DMS153 treated with DMSO at 0.1 percent for 48 hours (cell line): ENCODE results near the gene CUX1.
A peak's percentile ranks its signal among the peaks of the same experiment; 100 is the strongest.
"Not testable (repeated sequence)": the region's sequence is repeated elsewhere in the genome, so short reads cannot be mapped to it uniquely, and the experiment has no call there.

ENCODE experiments used
- DNase-seq: peaks from one replicate; lab custom pipeline; 2025; ENCODE audit not compliant: unreplicated experiment; lab: John Stamatoyannopoulos, UW

CUX1 gene

GRCh38 chr7:101999393-101999792 lies 182.0 kb downstream of the CUX1 start:
- DNase-seq, result no peak

- DNase-seq, result no peak
Measured at GRCh38 chr7:102000123-102000522, 182.7 kb downstream of the CUX1 start.

- no peak for DNase-seq
Measured at GRCh38 chr7:102004229-102004628, 186.8 kb downstream of the CUX1 start.

GRCh38 chr7:102004848-102005247 lies 187.4 kb downstream of the CUX1 start:
- DNase-seq, result no peak

- DNase-seq, result no peak
Measured at GRCh38 chr7:102005933-102006480, 188.6 kb downstream of the CUX1 start.

DNA sequence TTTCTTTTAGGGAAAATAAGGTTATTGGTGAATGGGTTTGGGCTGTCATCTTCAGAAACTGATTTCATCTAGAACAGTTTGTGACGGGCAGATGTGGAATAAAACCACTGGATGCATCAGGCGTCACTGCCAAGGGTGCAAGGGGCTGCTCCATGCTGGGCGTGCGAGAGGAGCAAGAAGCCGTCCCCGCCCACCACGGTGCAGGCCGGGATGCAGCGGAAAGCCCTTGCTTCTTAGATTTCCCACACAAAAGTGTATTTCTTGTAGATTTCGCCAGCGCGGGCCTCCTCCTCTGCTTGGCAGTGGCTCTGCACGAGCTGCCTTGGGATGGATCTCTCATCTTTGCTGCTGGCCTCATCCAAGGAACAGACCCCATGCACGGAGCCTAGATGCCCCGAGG lies 189.3 kb downstream of the CUX1 start:
- no peak for DNase-seq

- peak; percentile 55 for DNase-seq
Measured at GRCh38 chr7:102008535-102009262, 191.3 kb downstream of the CUX1 start.

DNA sequence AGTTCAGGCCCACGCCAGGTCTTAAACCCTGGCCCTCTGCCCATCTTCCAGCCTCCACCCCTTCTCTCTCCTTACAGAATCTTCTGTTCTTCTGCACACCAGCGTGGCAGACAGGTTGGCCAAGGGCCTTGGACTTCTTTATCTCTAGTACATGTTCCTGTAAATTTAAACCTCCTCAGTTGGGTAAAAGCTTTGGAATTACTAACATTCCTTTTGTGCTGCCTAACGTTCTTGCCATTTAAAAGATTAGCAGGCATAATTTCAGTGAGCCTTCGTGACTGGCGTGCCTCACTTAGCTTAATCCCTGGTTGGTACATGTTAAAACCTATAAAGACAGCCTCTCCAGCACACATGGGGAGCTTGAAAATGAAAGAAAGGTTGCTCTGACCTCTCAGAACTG lies 192.2 kb downstream of the CUX1 start:
- DNase-seq, result no peak

DNA sequence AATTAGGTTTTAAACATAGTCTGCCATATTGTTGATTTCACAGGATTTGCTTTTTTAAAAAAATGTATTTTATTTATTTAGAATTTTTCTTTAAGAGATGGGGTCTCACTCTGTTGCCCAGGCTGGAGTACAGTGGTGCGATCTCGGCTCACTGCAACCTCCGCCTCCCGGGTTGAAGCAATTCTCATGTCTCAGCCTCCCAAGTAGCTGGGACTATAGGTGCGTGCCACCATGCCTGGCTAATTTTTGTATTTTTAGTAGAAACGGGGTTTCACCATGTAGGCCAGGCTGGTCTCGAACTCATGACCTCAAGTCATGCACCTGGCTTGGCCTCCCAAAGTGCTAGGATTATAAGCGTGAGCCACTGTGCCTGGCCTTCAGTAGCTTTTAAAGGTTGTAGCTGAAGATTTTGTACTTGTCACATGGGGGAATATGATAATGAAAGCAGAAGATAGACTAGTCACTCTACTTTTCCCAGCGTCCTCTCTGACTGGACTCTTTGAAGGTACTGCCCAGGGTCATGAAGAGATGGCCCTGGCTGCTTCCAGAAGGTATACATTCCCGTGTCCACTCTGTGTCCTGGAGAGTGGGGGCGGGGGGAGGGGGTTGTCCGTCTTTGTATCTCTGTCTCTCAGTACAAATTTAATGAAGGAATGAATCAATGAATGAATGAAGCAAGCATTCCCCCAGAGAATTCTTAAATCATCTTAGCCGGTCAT lies 194.8 kb downstream of the CUX1 start:
- DNase-seq, result not testable (repeated sequence)

- DNase-seq, result no peak
Measured at GRCh38 chr7:102012941-102013461, 195.6 kb downstream of the CUX1 start.

DNA sequence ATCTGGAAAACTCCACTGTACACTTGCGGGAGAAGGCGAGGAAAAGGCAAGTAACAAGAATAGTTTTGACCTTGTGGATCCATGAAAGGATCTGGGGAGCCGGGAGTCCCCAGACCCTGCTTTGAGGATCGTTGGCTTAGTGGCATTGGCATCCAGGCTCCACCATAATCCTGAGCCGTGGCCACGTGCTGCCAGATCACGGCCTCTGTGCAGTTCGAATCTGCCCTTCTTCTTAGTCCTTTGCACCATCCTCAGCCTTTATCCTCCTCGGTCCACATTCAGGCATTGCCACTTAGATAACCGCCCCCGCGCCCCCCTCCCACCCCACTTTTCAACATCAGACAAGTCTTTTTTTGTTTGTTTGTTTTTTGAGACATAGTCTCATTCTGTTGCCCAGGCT lies 201.4 kb downstream of the CUX1 start:
- DNase-seq, result no peak

GRCh38 chr7:102019461-102019860 lies 202.0 kb downstream of the CUX1 start:
- DNase-seq, result no peak

DNA sequence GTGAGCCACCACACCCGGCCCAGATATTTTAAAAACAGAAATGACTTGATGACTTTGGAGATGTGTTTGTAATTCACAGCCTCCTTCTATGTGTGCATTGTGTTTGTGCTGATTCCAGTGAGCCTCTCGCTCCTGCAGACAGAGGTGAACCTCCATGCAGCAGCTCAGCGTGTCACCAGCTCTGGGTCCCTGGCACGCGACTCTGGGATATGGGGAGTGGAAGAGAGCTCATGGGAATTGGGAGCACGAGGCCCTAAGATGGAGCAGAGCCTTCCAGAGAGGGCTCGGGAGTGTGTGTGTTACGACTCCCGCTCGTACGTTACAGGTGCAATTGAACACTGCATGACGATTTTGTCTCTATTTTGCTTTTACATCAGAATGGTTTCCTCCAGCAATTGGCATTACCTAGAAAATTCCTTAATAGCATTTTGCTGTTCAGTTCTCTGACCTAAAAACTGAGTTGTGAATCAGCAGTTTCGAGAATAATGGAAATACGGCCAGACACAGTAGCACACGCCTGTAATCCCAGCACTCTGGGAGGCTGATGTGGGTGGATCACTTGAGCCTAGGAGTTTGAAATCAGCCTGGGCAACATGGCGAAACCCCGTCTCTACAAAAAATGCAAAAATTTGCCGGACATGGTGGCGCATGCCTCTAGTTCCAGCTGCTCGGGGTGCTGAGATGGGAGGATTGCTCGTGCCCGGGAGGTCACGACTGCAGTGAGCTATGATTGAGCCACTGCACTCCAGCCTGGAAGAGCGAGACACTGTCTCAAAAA lies 204.6 kb downstream of the CUX1 start:
- DNase-seq, result no peak

GRCh38 chr7:102024005-102024768 lies 206.8 kb downstream of the CUX1 start:
- no peak for DNase-seq

- no peak for DNase-seq
Measured at GRCh38 chr7:102024769-102025391, 207.5 kb downstream of the CUX1 start.

DNA sequence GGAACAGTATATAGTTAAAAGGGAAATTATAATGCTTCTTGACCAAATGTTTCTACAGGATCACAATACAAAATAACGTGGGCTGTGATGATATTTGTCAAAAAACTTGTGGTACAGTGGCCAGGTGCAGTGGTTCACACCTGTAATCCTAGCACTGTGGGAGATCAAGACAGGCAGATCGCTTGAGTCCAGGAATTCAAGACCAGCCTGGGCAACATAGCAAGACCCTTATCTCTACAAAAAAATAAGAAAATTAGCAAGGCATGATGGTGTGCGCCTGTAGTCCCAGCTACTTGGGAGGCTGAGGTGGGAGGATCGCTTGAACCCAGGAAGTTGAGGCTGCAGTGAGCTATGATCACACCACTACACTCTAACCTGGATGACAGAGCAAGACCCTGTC lies 208.4 kb downstream of the CUX1 start:
- not testable (repeated sequence) for DNase-seq

- DNase-seq, result no peak
Measured at GRCh38 chr7:102028206-102028826, 210.9 kb downstream of the CUX1 start.

DNA sequence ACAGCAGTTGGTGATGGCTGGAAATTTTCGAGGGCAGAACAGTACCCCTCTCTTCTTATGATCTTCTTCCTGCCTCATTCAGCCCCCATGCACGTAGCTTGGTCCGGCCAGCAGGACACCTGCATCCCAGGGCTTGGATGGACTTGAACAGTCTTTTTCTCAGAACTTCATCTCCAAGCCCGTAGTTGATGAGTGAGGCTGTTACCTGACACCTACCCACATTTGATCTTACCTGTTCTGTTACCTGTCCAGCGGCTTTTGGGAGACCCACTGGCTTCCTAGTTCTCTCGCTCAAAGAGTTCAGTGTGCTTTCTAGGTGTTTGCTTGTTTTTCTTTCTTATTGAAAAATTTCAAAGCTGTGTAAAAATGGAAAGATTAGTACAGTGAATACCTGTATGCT lies 212.2 kb downstream of the CUX1 start:
- DNase-seq, result no peak

DNA sequence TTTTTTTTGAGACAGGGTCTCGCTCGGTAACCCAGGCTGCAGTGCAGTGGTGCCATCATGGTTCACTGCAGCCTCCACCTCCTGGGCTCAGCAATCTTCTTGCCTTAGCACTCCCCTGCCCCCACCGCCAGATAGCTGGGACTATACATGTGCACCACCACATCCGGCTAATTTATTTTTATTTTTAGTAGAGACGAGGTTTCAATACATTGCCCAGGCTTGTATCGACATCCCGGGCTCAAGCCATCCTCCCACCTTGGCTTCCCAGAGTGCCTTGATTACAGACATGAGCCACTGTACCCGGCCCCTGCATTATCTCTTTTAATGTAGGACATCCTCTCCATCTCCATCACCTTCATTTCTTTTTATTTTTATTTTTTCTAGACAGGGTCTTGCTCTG lies 213.3 kb downstream of the CUX1 start:
- no peak for DNase-seq

- DNase-seq, result no peak
Measured at GRCh38 chr7:102036958-102037357, 219.5 kb downstream of the CUX1 start.
